Measurements from ENCODE around the gene DNAJC30.
A peak's percentile ranks its signal among the peaks of the same experiment; 100 is the strongest.
"Not testable (repeated sequence)": the region's sequence is repeated elsewhere in the genome, so short reads cannot be mapped to it uniquely, and the experiment has no call there.

Gene DNAJC30

DNA sequence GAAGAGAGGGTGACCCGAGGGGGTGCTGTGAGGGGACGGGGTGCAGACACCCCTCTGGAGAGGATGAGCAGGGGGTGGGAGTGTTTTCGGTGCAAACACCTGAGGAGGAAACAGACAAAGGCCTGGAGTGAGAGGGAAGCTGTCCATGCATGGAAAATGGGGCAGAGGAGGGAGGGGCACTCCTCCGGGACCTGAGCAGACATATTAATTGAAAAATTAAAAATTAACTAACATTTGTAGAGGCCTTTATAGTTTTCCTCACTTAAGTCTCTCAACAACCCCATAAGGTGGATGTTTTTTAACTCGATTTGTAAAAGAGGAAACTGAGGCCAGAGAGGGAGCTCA, 14.4 kb downstream of the DNAJC30 start:
- TF ChIP-seq, protein P1, sequence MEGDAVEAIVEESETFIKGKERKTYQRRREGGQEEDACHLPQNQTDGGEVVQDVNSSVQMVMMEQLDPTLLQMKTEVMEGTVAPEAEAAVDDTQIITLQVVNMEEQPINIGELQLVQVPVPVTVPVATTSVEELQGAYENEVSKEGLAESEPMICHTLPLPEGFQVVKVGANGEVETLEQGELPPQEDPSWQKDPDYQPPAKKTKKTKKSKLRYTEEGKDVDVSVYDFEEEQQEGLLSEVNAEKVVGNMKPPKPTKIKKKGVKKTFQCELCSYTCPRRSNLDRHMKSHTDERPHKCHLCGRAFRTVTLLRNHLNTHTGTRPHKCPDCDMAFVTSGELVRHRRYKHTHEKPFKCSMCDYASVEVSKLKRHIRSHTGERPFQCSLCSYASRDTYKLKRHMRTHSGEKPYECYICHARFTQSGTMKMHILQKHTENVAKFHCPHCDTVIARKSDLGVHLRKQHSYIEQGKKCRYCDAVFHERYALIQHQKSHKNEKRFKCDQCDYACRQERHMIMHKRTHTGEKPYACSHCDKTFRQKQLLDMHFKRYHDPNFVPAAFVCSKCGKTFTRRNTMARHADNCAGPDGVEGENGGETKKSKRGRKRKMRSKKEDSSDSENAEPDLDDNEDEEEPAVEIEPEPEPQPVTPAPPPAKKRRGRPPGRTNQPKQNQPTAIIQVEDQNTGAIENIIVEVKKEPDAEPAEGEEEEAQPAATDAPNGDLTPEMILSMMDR (IDR thresholded peaks at IDR 0.05; ENCODE audit: low read depth, low read length): no peak
- H3K4me3 ChIP-seq (ENCODE audit: low read depth, low read length): peak overlapping the region; percentile 70
- DNase-seq (ENCODE audit: low read depth, low spot score): no peak
- in situ Hi-C loops (cut with HindIII; ENCODE audit: low sequenced_read_pairs): no loop called here

DNA sequence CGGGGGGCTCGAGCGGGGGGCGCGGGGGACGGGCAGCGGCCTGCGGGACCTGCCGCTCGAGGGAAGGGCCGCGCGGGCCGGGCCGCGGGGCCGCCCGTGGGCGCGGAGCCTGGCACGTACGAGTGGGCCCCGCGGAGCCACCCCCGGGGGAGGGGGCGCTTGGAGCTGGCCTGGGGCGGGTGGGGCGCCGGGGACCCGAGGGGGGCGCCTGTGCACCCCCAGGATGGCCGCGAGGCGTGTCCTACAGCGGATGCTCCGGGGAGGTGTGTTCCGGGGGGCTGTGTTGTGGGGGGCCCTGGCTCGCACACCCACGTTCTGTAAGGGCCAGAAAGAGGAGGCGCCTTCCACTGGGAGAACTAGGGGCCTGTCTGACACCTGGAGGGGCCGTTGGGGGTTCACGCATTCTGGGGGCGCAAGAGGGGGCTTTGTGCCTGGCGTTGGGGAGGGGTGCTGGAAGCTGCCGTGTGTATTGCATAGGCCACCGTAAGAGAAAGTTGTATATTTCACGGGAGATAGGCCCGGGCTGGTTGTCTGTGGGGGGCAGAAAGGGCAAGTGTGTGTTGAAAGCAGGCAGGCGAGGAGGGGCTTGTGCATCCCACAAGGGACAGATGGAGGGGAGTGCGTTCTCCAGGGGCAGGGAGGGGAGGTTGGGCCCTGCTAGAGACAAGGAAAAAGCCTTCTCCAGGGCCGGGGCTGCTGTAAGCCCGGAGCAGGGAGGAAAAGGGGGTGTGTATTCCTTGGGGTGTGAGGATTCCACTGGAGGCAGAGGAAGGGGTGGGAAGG, 15.0 kb downstream of the DNAJC30 start:
- in situ Hi-C loops (cut with HindIII; ENCODE audit: low sequenced_read_pairs): no loop called here
- H3K4me3 ChIP-seq (ENCODE audit: low read depth, low read length): peak overlapping the region; percentile 70

DNA sequence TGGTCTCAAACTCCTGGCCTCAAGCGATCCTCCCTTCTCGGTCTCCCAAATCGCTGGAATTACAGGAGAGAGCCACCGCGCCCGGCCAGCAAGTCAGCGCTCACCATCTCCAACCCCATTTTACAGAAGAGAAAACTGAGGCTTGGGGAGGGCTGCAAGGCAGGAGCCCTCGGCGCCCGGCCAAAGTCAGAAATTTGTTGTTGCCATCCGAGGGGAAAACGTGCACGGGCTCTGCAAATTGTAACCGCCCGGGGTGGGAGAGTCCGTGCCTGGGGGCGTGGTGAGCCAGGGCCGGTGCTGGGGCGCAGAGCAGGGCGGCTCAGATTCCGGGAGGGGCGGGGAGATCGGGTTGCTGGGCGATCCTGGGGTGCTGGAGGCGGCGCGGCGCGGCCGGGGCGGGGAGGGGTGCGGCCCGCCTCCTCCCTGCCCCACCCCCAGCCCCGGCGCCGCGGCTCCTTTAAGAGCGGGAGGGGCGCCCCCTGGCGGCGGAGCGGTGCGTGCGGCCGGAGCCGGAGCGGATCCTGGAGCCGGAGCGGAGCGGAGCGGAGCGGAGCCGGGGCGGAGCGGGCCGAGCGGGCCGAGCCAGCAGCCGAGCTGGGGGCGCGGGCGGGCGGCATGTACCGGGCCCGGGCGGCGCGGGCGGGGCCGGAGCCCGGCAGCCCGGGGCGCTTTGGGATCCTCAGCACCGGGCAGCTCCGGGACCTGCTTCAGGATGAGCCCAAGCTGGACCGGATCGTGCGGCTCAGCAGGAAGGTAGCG, 15.7 kb downstream of the DNAJC30 start, which contains the start of gene VPS37D:
TSS of gene VPS37D (plus strand) at position 488 of the 759 bp plus-strand sequence. CDS start at position 616, 128 bp downstream.
- H3K4me3 ChIP-seq (ENCODE audit: low read depth, low read length): peak within 1 kb of the TSS; percentile 70
- DNase-seq (ENCODE audit: low read depth, low spot score): peak; percentile 86
- in situ Hi-C loops (cut with HindIII; ENCODE audit: low sequenced_read_pairs): no loop called here
- TF ChIP-seq, protein P1 (IDR thresholded peaks at IDR 0.05; ENCODE audit: low read depth, low read length): peak; percentile 71

More for the DNA sequence above, 15.0 kb downstream of the DNAJC30 start:
- TF ChIP-seq, protein P1 (IDR thresholded peaks at IDR 0.05; ENCODE audit: low read depth, low read length): no peak
- no peak for DNase-seq (ENCODE audit: low read depth, low spot score)

DNA sequence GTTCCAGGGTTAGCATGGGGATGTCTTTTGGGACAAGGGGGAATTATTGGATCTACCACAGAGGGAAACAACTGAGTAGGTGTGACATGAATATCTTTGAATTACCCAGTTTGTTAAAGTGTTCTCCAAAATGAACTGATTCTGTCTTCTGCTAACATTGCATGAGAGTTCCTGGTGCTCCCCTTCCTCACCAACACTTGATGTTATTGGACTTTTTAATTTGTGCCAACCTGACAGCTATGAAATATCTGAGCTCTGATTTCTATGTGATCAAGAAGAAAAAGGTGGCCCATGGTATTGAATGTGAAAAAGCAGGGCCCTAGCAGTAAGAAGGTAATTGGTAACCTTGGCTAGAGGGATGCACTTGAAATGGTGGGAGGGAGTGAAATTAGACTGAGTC, 20.2 kb downstream of the DNAJC30 start:
- TF ChIP-seq, protein P1 (IDR thresholded peaks at IDR 0.05; ENCODE audit: low read depth, low read length): no peak
- no peak overlapping the region for H3K4me3 ChIP-seq (ENCODE audit: low read depth, low read length)
- in situ Hi-C loops (cut with HindIII; ENCODE audit: low sequenced_read_pairs): no loop called here
- DNase-seq (ENCODE audit: low read depth, low spot score): no peak

DNA sequence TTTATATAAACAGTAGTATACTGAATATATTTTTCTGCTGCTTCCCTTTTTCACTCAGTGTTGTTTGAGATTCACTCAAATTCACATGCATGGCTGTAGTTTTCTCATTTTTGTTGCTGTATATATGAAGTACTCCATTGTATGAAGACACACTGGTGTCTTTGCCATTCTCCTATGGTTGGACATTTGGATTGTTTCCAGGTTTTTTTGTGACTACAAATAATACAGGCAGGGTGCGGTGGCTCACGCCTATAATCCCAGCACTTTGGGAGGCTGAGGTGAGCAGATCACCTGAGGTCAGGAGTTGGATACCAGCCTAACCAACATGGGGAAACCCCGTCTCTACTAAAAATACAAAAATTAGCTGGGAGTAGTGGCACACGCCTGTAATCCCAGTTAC, 22.7 kb downstream of the DNAJC30 start:
- DNase-seq (ENCODE audit: low read depth, low spot score); in situ Hi-C loops (cut with HindIII; ENCODE audit: low sequenced_read_pairs); H3K4me3 ChIP-seq (ENCODE audit: low read depth, low read length): not testable (repeated sequence)

DNA sequence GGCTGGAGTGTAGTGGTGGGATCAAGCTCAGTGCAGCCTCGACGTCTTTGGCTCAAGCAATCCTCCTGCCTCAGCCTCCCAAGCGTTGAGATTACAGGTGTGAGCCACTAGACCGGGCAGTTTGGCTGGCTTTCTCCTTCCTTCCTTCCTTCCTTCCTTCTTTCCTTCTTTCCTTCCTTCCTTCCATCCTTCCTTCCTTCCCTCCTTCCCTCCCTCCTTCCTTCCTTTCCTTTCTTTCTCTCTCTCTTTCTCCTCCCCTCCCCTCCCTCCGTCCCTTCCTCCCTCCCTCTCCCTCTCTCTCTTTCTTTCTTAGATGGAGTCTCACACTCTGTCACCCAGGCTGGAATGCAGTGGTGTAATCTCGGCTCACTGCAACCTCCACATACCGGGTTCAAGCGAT, 23.3 kb downstream of the DNAJC30 start:
- TF ChIP-seq, protein P1 (IDR thresholded peaks at IDR 0.05; ENCODE audit: low read depth, low read length): no peak
- DNase-seq (ENCODE audit: low read depth, low spot score): no peak
- in situ Hi-C loops (cut with HindIII; ENCODE audit: low sequenced_read_pairs): no loop called here
- no peak overlapping the region for H3K4me3 ChIP-seq (ENCODE audit: low read depth, low read length)

DNA sequence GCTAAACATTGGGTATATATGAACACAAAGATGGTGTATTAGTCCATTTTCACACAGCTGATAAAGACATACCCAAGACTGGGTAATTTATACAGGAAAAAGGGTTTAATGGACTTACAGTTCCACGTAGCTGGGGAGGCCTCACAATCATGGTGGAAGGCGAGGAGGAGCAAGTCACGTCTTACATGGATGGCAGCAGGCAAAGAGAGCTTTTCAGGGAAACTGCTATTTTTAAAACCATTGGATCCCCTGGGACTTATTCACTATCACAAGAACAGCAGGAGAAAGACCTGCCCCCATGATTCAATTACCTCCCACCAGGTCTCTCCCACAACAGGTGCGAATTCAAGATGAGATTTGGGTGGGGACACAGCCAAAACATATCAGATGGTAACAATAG, 27.9 kb downstream of the DNAJC30 start:
- in situ Hi-C loops (cut with HindIII; ENCODE audit: low sequenced_read_pairs); H3K4me3 ChIP-seq (ENCODE audit: low read depth, low read length); DNase-seq (ENCODE audit: low read depth, low spot score): not testable (repeated sequence)
